ENCODE measurements around the gene TMCO4.
"Not testable (repeated sequence)": the region's sequence is repeated elsewhere in the genome, so short reads cannot be mapped to it uniquely, and the experiment has no call there.

Gene TMCO4

GRCh38 chr1:19799230-19800075 is at the start of gene TMCO4:
TSS of gene TMCO4 (minus strand) at chr1:19799916. CDS start at chr1:19780758, 19,158 bp downstream.
- Histone ChIP-seq H3K36me3 (ENCODE audit: control insufficient read depth in 1 of 2, insufficient read depth in 2 of 2, low read length in 2 of 2) (no peaks in the 10 kb centered on the region), H3K4me1 (ENCODE audit: control insufficient read depth in 1 of 2, insufficient read depth in 2 of 2, low read length in 2 of 2) (peaks cover 11 to 17% of the 10 kb centered on the region in 2 donors), H3K9me3 (ENCODE audit: control insufficient read depth in 1 of 2, low read length in 2 of 2) (no peaks in the 10 kb centered on the region), H3K27me3 (ENCODE audit: control insufficient read depth in 1 of 2, insufficient read depth in 2 of 2, low read length in 2 of 2) (no peaks in the 10 kb centered on the region), H3K9ac (ENCODE audit: low read depth in 1 of 2, low read length in 2 of 2) (peak within 1 kb of the TSS; percentile 84 to 90), H3K4me3 (ENCODE audit: low read depth in 1 of 2, low read length in 2 of 2) (peak within 1 kb of the TSS; percentile 69 to 82), H3K27ac (ENCODE audit: low read depth, low read length) (peak within 1 kb of the TSS; percentile 92)

- H3K9me3 ChIP-seq (ENCODE audit: control insufficient read depth in 1 of 2, low read length in 2 of 2); H3K4me3 ChIP-seq (ENCODE audit: low read depth in 1 of 2, low read length in 2 of 2); H3K9ac ChIP-seq (ENCODE audit: low read depth in 1 of 2, low read length in 2 of 2); H3K27me3 ChIP-seq (ENCODE audit: control insufficient read depth in 1 of 2, insufficient read depth in 2 of 2, low read length in 2 of 2); H3K27ac ChIP-seq (ENCODE audit: low read depth, low read length); H3K36me3 ChIP-seq (ENCODE audit: control insufficient read depth in 1 of 2, insufficient read depth in 2 of 2, low read length in 2 of 2): not testable (repeated sequence)
- peaks cover 3 to 12% of the 10 kb centered on the region in 2 donors for H3K4me1 ChIP-seq (ENCODE audit: control insufficient read depth in 1 of 2, insufficient read depth in 2 of 2, low read length in 2 of 2)
These were observed 49.6 kb upstream of the TMCO4 start for GRCh38 chr1:19849307-19849706.

GRCh38 chr1:19847334-19847733 is 47.6 kb upstream of the TMCO4 start:
- not testable (repeated sequence) for H3K27ac ChIP-seq (ENCODE audit: low read depth, low read length)
- H3K4me3 ChIP-seq (ENCODE audit: low read depth in 1 of 2, low read length in 2 of 2): peak overlapping the region; percentile 37 to 49

GRCh38 chr1:19846338-19846737 is 46.6 kb upstream of the TMCO4 start:
- no peaks in the 10 kb centered on the region for H3K9me3 ChIP-seq (ENCODE audit: control insufficient read depth in 1 of 2, low read length in 2 of 2)
- H3K27ac ChIP-seq (ENCODE audit: low read depth, low read length): no peak overlapping the region
- peaks cover 3 to 12% of the 10 kb centered on the region in 2 donors for H3K4me1 ChIP-seq (ENCODE audit: control insufficient read depth in 1 of 2, insufficient read depth in 2 of 2, low read length in 2 of 2)
- no peak overlapping the region for H3K9ac ChIP-seq (ENCODE audit: low read depth in 1 of 2, low read length in 2 of 2)
- H3K4me3 ChIP-seq (ENCODE audit: low read depth in 1 of 2, low read length in 2 of 2): no peak overlapping the region
- no peaks in the 10 kb centered on the region for H3K36me3 ChIP-seq (ENCODE audit: control insufficient read depth in 1 of 2, insufficient read depth in 2 of 2, low read length in 2 of 2)
- no peaks in the 10 kb centered on the region for H3K27me3 ChIP-seq (ENCODE audit: control insufficient read depth in 1 of 2, insufficient read depth in 2 of 2, low read length in 2 of 2)

More at GRCh38 chr1:19847334-19847733, 47.6 kb upstream of the TMCO4 start:
- not testable (repeated sequence) for H3K27me3 ChIP-seq (ENCODE audit: control insufficient read depth in 1 of 2, insufficient read depth in 2 of 2, low read length in 2 of 2); H3K9ac ChIP-seq (ENCODE audit: low read depth in 1 of 2, low read length in 2 of 2); H3K9me3 ChIP-seq (ENCODE audit: control insufficient read depth in 1 of 2, low read length in 2 of 2); H3K36me3 ChIP-seq (ENCODE audit: control insufficient read depth in 1 of 2, insufficient read depth in 2 of 2, low read length in 2 of 2)
- H3K4me1 ChIP-seq (ENCODE audit: control insufficient read depth in 1 of 2, insufficient read depth in 2 of 2, low read length in 2 of 2): peaks cover 3 to 12% of the 10 kb centered on the region in 2 donors

- Histone ChIP-seq H3K36me3 (ENCODE audit: control insufficient read depth in 1 of 2, insufficient read depth in 2 of 2, low read length in 2 of 2) (no peaks in the 10 kb centered on the region), H3K4me3 (ENCODE audit: low read depth in 1 of 2, low read length in 2 of 2) (no peak overlapping the region), H3K27me3 (ENCODE audit: control insufficient read depth in 1 of 2, insufficient read depth in 2 of 2, low read length in 2 of 2) (no peaks in the 10 kb centered on the region), H3K9me3 (ENCODE audit: control insufficient read depth in 1 of 2, low read length in 2 of 2) (no peaks in the 10 kb centered on the region), H3K27ac (ENCODE audit: low read depth, low read length) (no peak overlapping the region), H3K4me1 (ENCODE audit: control insufficient read depth in 1 of 2, insufficient read depth in 2 of 2, low read length in 2 of 2) (peaks cover 3 to 12% of the 10 kb centered on the region in 2 donors), H3K9ac (ENCODE audit: low read depth in 1 of 2, low read length in 2 of 2) (no peak overlapping the region)
These were observed 45.8 kb upstream of the TMCO4 start for GRCh38 chr1:19845555-19845954.

- Histone ChIP-seq H3K9ac (ENCODE audit: low read depth in 1 of 2, low read length in 2 of 2) (no peak overlapping the region), H3K27me3 (ENCODE audit: control insufficient read depth in 1 of 2, insufficient read depth in 2 of 2, low read length in 2 of 2) (no peaks in the 10 kb centered on the region), H3K36me3 (ENCODE audit: control insufficient read depth in 1 of 2, insufficient read depth in 2 of 2, low read length in 2 of 2) (no peaks in the 10 kb centered on the region), H3K4me3 (ENCODE audit: low read depth in 1 of 2, low read length in 2 of 2) (no peak overlapping the region), H3K4me1 (ENCODE audit: control insufficient read depth in 1 of 2, insufficient read depth in 2 of 2, low read length in 2 of 2) (peaks cover 3 to 12% of the 10 kb centered on the region in 2 donors), H3K27ac (ENCODE audit: low read depth, low read length) (no peak overlapping the region), H3K9me3 (ENCODE audit: control insufficient read depth in 1 of 2, low read length in 2 of 2) (no peaks in the 10 kb centered on the region)
These were observed 45.2 kb upstream of the TMCO4 start for GRCh38 chr1:19844731-19845495.

GRCh38 chr1:19840228-19840627 is 40.5 kb upstream of the TMCO4 start:
- no peak overlapping the region for H3K4me3 ChIP-seq (ENCODE audit: low read depth in 1 of 2, low read length in 2 of 2)
- no peaks in the 10 kb centered on the region for H3K4me1 ChIP-seq (ENCODE audit: control insufficient read depth in 1 of 2, insufficient read depth in 2 of 2, low read length in 2 of 2)
- no peaks in the 10 kb centered on the region for H3K9me3 ChIP-seq (ENCODE audit: control insufficient read depth in 1 of 2, low read length in 2 of 2)
- no peaks in the 10 kb centered on the region for H3K27me3 ChIP-seq (ENCODE audit: control insufficient read depth in 1 of 2, insufficient read depth in 2 of 2, low read length in 2 of 2)
- H3K36me3 ChIP-seq (ENCODE audit: control insufficient read depth in 1 of 2, insufficient read depth in 2 of 2, low read length in 2 of 2): no peaks in the 10 kb centered on the region
- H3K27ac ChIP-seq (ENCODE audit: low read depth, low read length): no peak overlapping the region
- H3K9ac ChIP-seq (ENCODE audit: low read depth in 1 of 2, low read length in 2 of 2): no peak overlapping the region

GRCh38 chr1:19837866-19838265 is 38.1 kb upstream of the TMCO4 start:
- Histone ChIP-seq H3K27me3 (ENCODE audit: control insufficient read depth in 1 of 2, insufficient read depth in 2 of 2, low read length in 2 of 2) (no peaks in the 10 kb centered on the region), H3K9ac (ENCODE audit: low read depth in 1 of 2, low read length in 2 of 2) (no peak overlapping the region), H3K27ac (ENCODE audit: low read depth, low read length) (no peak overlapping the region), H3K4me3 (ENCODE audit: low read depth in 1 of 2, low read length in 2 of 2) (no peak overlapping the region), H3K36me3 (ENCODE audit: control insufficient read depth in 1 of 2, insufficient read depth in 2 of 2, low read length in 2 of 2) (no peaks in the 10 kb centered on the region), H3K4me1 (ENCODE audit: control insufficient read depth in 1 of 2, insufficient read depth in 2 of 2, low read length in 2 of 2) (no peaks in the 10 kb centered on the region), H3K9me3 (ENCODE audit: control insufficient read depth in 1 of 2, low read length in 2 of 2) (no peaks in the 10 kb centered on the region)

GRCh38 chr1:19835578-19835977 is 35.9 kb upstream of the TMCO4 start:
- no peaks in the 10 kb centered on the region for H3K36me3 ChIP-seq (ENCODE audit: control insufficient read depth in 1 of 2, insufficient read depth in 2 of 2, low read length in 2 of 2)
- no peak overlapping the region for H3K27ac ChIP-seq (ENCODE audit: low read depth, low read length)

GRCh38 chr1:19831441-19831840 is 31.7 kb upstream of the TMCO4 start:
- Histone ChIP-seq H3K4me1 (ENCODE audit: control insufficient read depth in 1 of 2, insufficient read depth in 2 of 2, low read length in 2 of 2) (no peaks in the 10 kb centered on the region), H3K36me3 (ENCODE audit: control insufficient read depth in 1 of 2, insufficient read depth in 2 of 2, low read length in 2 of 2) (no peaks in the 10 kb centered on the region), H3K4me3 (ENCODE audit: low read depth in 1 of 2, low read length in 2 of 2) (no peak overlapping the region), H3K9ac (ENCODE audit: low read depth in 1 of 2, low read length in 2 of 2) (no peak overlapping the region), H3K27ac (ENCODE audit: low read depth, low read length) (no peak overlapping the region), H3K27me3 (ENCODE audit: control insufficient read depth in 1 of 2, insufficient read depth in 2 of 2, low read length in 2 of 2) (no peaks in the 10 kb centered on the region), H3K9me3 (ENCODE audit: control insufficient read depth in 1 of 2, low read length in 2 of 2) (no peaks in the 10 kb centered on the region)

More at GRCh38 chr1:19835578-19835977, 35.9 kb upstream of the TMCO4 start:
- no peaks in the 10 kb centered on the region for H3K27me3 ChIP-seq (ENCODE audit: control insufficient read depth in 1 of 2, insufficient read depth in 2 of 2, low read length in 2 of 2)
- no peak overlapping the region for H3K9ac ChIP-seq (ENCODE audit: low read depth in 1 of 2, low read length in 2 of 2)
- H3K4me1 ChIP-seq (ENCODE audit: control insufficient read depth in 1 of 2, insufficient read depth in 2 of 2, low read length in 2 of 2): no peaks in the 10 kb centered on the region
- no peaks in the 10 kb centered on the region for H3K9me3 ChIP-seq (ENCODE audit: control insufficient read depth in 1 of 2, low read length in 2 of 2)
- H3K4me3 ChIP-seq (ENCODE audit: low read depth in 1 of 2, low read length in 2 of 2): no peak overlapping the region

Data from duodenal mucosa (tissue), 2 donors.